ENCODE data around the gene MXI1. TPM values are rescaled to one million over a fixed set of nuclear protein-coding genes. Genes with fewer than 3 reads are reported as not detected.
A peak's percentile ranks its signal among the peaks of the same experiment; 100 is the strongest.

MXI1 gene
- total and polyA plus RNA-seq, 12 donors: 21.4 to 69.8 (median 38.6) TPM

GRCh38 chr10:110311357-110311949 is 104.0 kb downstream of the MXI1 start:
- H3K27me3 ChIP-seq: peaks cover 3% of the 10 kb centered on the region
- no peak overlapping the region for H3K4me3 ChIP-seq
- intact Hi-C loops (cut with DNase I): loop anchor here (5.0 kb wide), 2 partner anchors 236 to 241 kb away; no protein-coding TSS in a partner anchor
- no peaks in the 10 kb centered on the region for H3K4me1 ChIP-seq (replicated peaks in 1 of 2)
- no peak overlapping the region for H3K27ac ChIP-seq
- DNase-seq: peak; percentile 36 to 77 (median 59)
- H3K9me3 ChIP-seq (replicated peaks in 1 of 3): no peaks in the 10 kb centered on the region
- 2 to 3% (median 3%) methylated on average over 3 of the region's 3 CpGs for WGBS, 4 donors
- no peaks in the 10 kb centered on the region for H3K36me3 ChIP-seq (replicated peaks in 1 of 2)
- TF ChIP-seq CTCF (IDR thresholded peaks at IDR 0.05): peak; percentile 41 to 87 (median 80)
- TF ChIP-seq POLR2A (IDR thresholded peaks at IDR 0.05): no peak

GRCh38 chr10:110312206-110312605 is 104.8 kb downstream of the MXI1 start:
- TF ChIP-seq POLR2A (IDR thresholded peaks at IDR 0.05) (no peak), CTCF (IDR thresholded peaks at IDR 0.05) (no peak)
- peaks cover 3% of the 10 kb centered on the region for H3K27me3 ChIP-seq
- intact Hi-C loops (cut with DNase I): loop anchor here (5.0 kb wide), 2 partner anchors 235 to 240 kb away; no protein-coding TSS in a partner anchor

GRCh38 chr10:110313674-110314073 is 106.3 kb downstream of the MXI1 start:
- no peak for DNase-seq
- Histone ChIP-seq H3K4me3 (no peak overlapping the region), H3K27me3 (peaks cover 3% of the 10 kb centered on the region), H3K27ac (no peak overlapping the region), H3K4me1 (replicated peaks in 1 of 2) (no peaks in the 10 kb centered on the region), H3K36me3 (replicated peaks in 1 of 2) (no peaks in the 10 kb centered on the region), H3K9me3 (replicated peaks in 1 of 3) (no peaks in the 10 kb centered on the region)
- WGBS, 4 donors: 62 to 82% (median 73%) methylated on average over 2 of the region's 2 CpGs
- intact Hi-C loops (cut with DNase I): loop anchor here (2.0 to 5.0 kb wide), 3 partner anchors 39 to 239 kb away; no protein-coding TSS in a partner anchor
- TF ChIP-seq POLR2A (IDR thresholded peaks at IDR 0.05) (no peak), CTCF (IDR thresholded peaks at IDR 0.05) (no peak)

More at GRCh38 chr10:110312206-110312605, 104.8 kb downstream of the MXI1 start:
- Histone ChIP-seq H3K27ac (no peak overlapping the region), H3K4me3 (no peak overlapping the region), H3K36me3 (replicated peaks in 1 of 2) (no peaks in the 10 kb centered on the region), H3K4me1 (replicated peaks in 1 of 2) (no peaks in the 10 kb centered on the region), H3K9me3 (replicated peaks in 1 of 3) (no peaks in the 10 kb centered on the region)
- DNase-seq: no peak
- WGBS, 4 donors: 51 to 80% (median 65%) methylated on average over 2 of the region's 2 CpGs

GRCh38 chr10:110317866-110318850 is 110.8 kb downstream of the MXI1 start:
- Histone ChIP-seq H3K27me3 (peaks cover 3% of the 10 kb centered on the region), H3K36me3 (replicated peaks in 1 of 2) (no peaks in the 10 kb centered on the region), H3K27ac (no peak overlapping the region), H3K4me3 (no peak overlapping the region), H3K4me1 (replicated peaks in 1 of 2) (no peaks in the 10 kb centered on the region), H3K9me3 (replicated peaks in 1 of 3) (peaks cover 0 to 7% (median 0%) of the 10 kb centered on the region in 3 donors)
- no peak for TF ChIP-seq CTCF (IDR thresholded peaks at IDR 0.05)
- TF ChIP-seq POLR2A (IDR thresholded peaks at IDR 0.05): no peak
- no peak for DNase-seq
- WGBS, 4 donors: 83 to 90% (median 86%) methylated on average over 9 to 15 of the region's 15 CpGs
- intact Hi-C loops (cut with DNase I): no loop called here
